ENCODE results near the gene CRADD. TPM values are rescaled to one million over a fixed set of nuclear protein-coding genes. Genes with fewer than 3 reads are reported as not detected.

The CRADD gene
- polyA plus RNA-seq, 4 donors = 19.0 to 49.4 (median 27.1) TPM

DNA sequence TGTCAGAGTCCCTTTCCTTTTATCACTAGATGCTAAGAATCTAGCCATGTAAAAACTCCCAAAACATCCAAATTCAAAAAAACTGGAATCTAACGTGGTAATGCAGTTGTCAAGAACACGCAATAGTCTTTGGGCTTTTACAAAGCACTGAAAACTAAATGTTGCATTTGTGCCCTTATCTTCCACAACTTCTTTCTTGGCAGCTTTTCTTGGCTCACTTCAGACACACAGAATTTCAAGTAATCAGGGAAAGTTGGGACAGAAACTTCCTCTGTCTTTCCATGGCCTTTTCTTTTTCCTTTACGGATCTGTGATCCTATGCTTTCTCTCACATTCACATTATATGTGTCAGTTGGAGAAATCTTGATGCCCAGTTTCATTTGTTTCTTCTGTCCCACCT, 136.0 kb downstream of the CRADD start:
- H3K4me3 ChIP-seq (ENCODE audit: low read depth in 1 of 3, low read length in 3 of 3) = no peak overlapping the region
- DNase-seq = no peak
- no peaks in the 10 kb centered on the region for H3K27me3 ChIP-seq (ENCODE audit: control insufficient read depth in 3 of 3, insufficient read depth in 3 of 3, low read length in 3 of 3)
- no peaks in the 10 kb centered on the region for H3K9me3 ChIP-seq (ENCODE audit: control insufficient read depth in 2 of 2, insufficient read depth in 1 of 2, low read depth in 1 of 2, low read length in 1 of 2)
- FAIRE-seq = no peak
- 56 to 92% (median 70%) methylated on average over 3 of the region's 3 CpGs for WGBS, 3 donors
- peak overlapping the region in 1 of 3 donors; percentile 86 for H3K27ac ChIP-seq (ENCODE audit: low read depth in 1 of 3, low read length in 2 of 3)
- H3K36me3 ChIP-seq (ENCODE audit: control insufficient read depth in 3 of 3, insufficient read depth in 2 of 3, low read depth in 1 of 3, low read length in 3 of 3) = peaks cover 0 to 3% (median 0%) of the 10 kb centered on the region in 3 donors
- peaks cover 0 to 3% (median 3%) of the 10 kb centered on the region in 3 donors for H3K4me1 ChIP-seq (ENCODE audit: control insufficient read depth in 3 of 3, insufficient read depth in 2 of 3, low read depth in 1 of 3, low read length in 2 of 3)

DNA sequence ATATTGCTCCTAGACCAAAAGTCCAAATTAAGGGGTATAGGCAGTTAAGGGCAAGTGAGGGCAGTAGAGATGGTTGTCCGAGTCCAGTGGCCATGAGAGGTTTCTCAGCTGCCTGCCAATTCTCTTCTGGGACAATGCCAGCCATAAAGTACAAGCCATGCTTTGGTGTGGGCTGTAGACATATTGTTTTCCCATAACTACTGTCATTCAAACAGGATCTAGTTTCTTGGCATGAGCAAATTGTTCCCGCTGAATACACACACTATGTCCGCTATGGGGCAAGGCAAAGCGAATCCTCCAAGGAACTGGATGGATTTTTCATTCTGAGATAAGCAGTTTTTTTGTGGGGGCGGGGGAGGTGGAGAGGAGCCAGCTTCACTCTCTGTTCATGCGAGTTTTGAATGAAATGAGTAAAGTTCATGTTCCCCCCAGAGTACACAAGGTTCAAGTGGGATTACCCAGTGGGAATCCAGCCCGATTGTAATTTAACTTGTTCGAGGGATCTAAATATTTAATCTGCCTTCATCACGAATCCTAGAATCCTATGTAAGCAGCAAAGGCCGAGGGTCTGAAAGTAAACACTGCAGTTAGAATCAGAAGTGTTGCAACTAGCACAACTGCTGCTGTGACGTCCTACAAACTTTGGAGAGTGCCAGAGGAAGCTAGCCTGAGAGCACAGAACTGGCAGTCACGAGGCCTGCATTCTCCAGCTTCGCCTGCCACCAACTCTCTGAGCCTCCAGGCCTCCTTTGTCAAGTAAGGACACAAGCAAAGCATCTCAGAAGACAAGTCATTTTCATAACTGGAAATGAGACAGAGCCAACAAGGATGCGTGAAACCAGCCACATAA, 137.0 kb downstream of the CRADD start:
- H3K9me3 ChIP-seq (ENCODE audit: control insufficient read depth in 2 of 2, insufficient read depth in 1 of 2, low read depth in 1 of 2, low read length in 1 of 2) = no peaks in the 10 kb centered on the region
- H3K27me3 ChIP-seq (ENCODE audit: control insufficient read depth in 3 of 3, insufficient read depth in 3 of 3, low read length in 3 of 3) = no peaks in the 10 kb centered on the region
- peaks cover 0 to 3% (median 0%) of the 10 kb centered on the region in 3 donors for H3K36me3 ChIP-seq (ENCODE audit: control insufficient read depth in 3 of 3, insufficient read depth in 2 of 3, low read depth in 1 of 3, low read length in 3 of 3)
- no peak overlapping the region for H3K4me3 ChIP-seq (ENCODE audit: low read depth in 1 of 3, low read length in 3 of 3)
- peak in 1 of 2 donors; percentile 41 for DNase-seq
- 58 to 84% (median 79%) methylated on average over 14 of the region's 14 CpGs for WGBS, 3 donors
- peak overlapping the region in 2 of 3 donors; percentile 43 to 86 for H3K27ac ChIP-seq (ENCODE audit: low read depth in 1 of 3, low read length in 2 of 3)
- peaks cover 0 to 3% (median 3%) of the 10 kb centered on the region in 3 donors for H3K4me1 ChIP-seq (ENCODE audit: control insufficient read depth in 3 of 3, insufficient read depth in 2 of 3, low read depth in 1 of 3, low read length in 2 of 3)
- no peak for FAIRE-seq

DNA sequence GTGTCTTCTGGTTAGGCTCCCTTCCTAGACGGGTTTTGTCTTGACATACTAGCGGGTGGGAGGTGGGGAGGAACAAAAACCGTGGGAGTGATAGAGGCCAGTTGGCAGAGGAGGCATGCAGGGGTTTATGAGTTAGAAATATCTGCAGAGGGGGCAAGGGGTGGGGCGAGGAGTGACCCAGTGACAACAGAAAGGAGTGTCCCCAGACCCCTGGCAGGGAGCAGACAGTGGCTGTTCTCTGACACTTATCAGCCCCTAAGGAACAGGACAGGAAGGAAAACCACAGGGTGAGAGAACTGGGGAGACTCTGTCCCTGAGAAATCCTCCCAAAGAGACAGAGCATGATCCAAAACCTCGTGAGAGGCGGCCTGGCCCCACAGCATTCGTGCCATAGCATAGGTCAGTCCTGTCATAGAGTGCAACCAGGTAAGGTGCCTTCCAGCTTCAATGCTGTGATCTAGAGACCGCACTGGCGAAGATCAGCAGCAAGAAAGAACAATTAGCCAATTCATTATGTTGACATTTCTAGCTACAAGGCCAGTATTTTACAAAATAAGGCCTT, 141.4 kb downstream of the CRADD start:
- Histone ChIP-seq H3K4me3 (ENCODE audit: low read depth in 1 of 3, low read length in 3 of 3) (no peak overlapping the region), H3K27ac (ENCODE audit: low read depth in 1 of 3, low read length in 2 of 3) (peak overlapping the region in 1 of 3 donors; percentile 83), H3K9me3 (ENCODE audit: control insufficient read depth in 2 of 2, insufficient read depth in 1 of 2, low read depth in 1 of 2, low read length in 1 of 2) (no peaks in the 10 kb centered on the region), H3K27me3 (ENCODE audit: control insufficient read depth in 3 of 3, insufficient read depth in 3 of 3, low read length in 3 of 3) (no peaks in the 10 kb centered on the region), H3K36me3 (ENCODE audit: control insufficient read depth in 3 of 3, insufficient read depth in 2 of 3, low read depth in 1 of 3, low read length in 3 of 3) (peaks cover 0 to 3% (median 0%) of the 10 kb centered on the region in 3 donors), H3K4me1 (ENCODE audit: control insufficient read depth in 3 of 3, insufficient read depth in 2 of 3, low read depth in 1 of 3, low read length in 2 of 3) (peaks cover 0 to 3% (median 3%) of the 10 kb centered on the region in 3 donors)
- no peak for FAIRE-seq
- whole genome bisulfite sequencing, 3 donors = 75 to 88% (median 85%) methylated on average over 9 of the region's 9 CpGs
- no peak for DNase-seq

DNA sequence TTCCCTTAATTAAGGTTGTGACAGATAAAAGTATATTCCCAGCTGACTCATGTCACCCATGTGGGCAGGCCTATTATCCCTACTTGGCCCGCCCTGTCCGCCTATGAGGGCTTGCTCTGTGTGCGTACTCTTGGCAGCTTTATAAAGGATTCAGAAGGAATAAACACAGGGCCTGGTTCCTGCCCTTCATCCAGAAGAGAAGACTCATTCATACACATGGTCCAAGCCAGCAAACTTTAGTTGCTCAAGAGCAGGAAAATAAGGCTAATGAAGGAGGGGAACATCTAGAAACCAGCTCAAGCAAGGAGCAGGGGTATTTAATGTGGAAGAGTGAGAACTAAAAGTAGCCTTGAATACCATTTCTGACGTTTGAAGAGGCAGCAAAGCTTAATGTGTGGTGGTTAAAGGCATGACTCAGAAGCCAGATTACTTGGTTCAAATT, 141.9 kb downstream of the CRADD start:
- 56 to 72% (median 71%) methylated on average over 4 of the region's 4 CpGs for WGBS, 3 donors

DNA sequence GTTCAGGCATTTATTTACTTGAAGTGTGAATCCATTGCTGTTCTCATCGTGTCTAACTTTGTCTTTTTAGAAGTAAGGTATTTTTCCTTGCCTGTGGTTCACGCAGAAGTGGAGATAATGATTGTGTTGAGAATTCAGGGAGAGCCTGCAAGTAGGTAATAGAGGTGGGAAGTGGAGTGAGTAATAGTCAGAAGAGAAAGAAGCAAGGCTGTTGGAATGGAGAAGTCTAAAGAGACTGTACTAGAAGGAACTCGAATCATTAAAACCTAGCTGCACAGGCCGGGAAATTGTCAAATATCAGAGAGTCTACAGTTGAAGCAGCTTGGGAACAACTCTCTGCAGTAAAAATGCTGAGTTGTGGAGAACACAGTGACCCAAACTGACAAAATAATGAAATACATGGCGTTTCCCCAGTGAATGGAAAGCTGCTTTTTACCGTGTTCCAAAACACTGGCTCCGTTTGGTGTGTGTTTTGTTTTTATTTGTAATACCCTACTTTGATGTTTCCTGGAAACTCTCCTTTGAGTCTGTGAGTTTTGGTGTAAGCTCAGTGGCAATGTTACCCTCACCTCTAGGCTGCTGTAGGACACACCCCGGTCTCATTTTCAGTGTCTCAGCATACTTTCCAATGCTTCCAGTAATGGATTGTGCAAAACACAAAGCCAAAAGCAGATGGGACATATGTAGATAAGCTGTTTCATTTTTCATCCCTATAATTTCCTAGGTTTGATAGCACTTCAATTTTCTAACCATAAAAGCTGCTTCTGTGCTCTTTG, 146.6 kb downstream of the CRADD start:
- DNase-seq (no peak), FAIRE-seq (no peak)
- H3K27me3 ChIP-seq (ENCODE audit: control insufficient read depth in 3 of 3, insufficient read depth in 3 of 3, low read length in 3 of 3) = no peaks in the 10 kb centered on the region
- 82 to 88% (median 86%) methylated on average over 8 of the region's 8 CpGs for WGBS, 3 donors
- no peaks in the 10 kb centered on the region for H3K9me3 ChIP-seq (ENCODE audit: control insufficient read depth in 2 of 2, insufficient read depth in 1 of 2, low read depth in 1 of 2, low read length in 1 of 2)
- peaks cover 0 to 4% (median 0%) of the 10 kb centered on the region in 3 donors for H3K4me1 ChIP-seq (ENCODE audit: control insufficient read depth in 3 of 3, insufficient read depth in 2 of 3, low read depth in 1 of 3, low read length in 2 of 3)
- no peak overlapping the region for H3K4me3 ChIP-seq (ENCODE audit: low read depth in 1 of 3, low read length in 3 of 3)
- H3K36me3 ChIP-seq (ENCODE audit: control insufficient read depth in 3 of 3, insufficient read depth in 2 of 3, low read depth in 1 of 3, low read length in 3 of 3) = no peaks in the 10 kb centered on the region
- H3K27ac ChIP-seq (ENCODE audit: low read depth in 1 of 3, low read length in 2 of 3) = no peak overlapping the region

More for the DNA sequence above, 141.9 kb downstream of the CRADD start:
- FAIRE-seq = no peak
- Histone ChIP-seq H3K27me3 (ENCODE audit: control insufficient read depth in 3 of 3, insufficient read depth in 3 of 3, low read length in 3 of 3) (no peaks in the 10 kb centered on the region), H3K9me3 (ENCODE audit: control insufficient read depth in 2 of 2, insufficient read depth in 1 of 2, low read depth in 1 of 2, low read length in 1 of 2) (no peaks in the 10 kb centered on the region), H3K27ac (ENCODE audit: low read depth in 1 of 3, low read length in 2 of 3) (peak overlapping the region in 1 of 3 donors; percentile 83), H3K4me1 (ENCODE audit: control insufficient read depth in 3 of 3, insufficient read depth in 2 of 3, low read depth in 1 of 3, low read length in 2 of 3) (peaks cover 0 to 3% (median 1%) of the 10 kb centered on the region in 3 donors), H3K4me3 (ENCODE audit: low read depth in 1 of 3, low read length in 3 of 3) (no peak overlapping the region), H3K36me3 (ENCODE audit: control insufficient read depth in 3 of 3, insufficient read depth in 2 of 3, low read depth in 1 of 3, low read length in 3 of 3) (peaks cover 0 to 3% (median 0%) of the 10 kb centered on the region in 3 donors)
- DNase-seq = no peak

DNA sequence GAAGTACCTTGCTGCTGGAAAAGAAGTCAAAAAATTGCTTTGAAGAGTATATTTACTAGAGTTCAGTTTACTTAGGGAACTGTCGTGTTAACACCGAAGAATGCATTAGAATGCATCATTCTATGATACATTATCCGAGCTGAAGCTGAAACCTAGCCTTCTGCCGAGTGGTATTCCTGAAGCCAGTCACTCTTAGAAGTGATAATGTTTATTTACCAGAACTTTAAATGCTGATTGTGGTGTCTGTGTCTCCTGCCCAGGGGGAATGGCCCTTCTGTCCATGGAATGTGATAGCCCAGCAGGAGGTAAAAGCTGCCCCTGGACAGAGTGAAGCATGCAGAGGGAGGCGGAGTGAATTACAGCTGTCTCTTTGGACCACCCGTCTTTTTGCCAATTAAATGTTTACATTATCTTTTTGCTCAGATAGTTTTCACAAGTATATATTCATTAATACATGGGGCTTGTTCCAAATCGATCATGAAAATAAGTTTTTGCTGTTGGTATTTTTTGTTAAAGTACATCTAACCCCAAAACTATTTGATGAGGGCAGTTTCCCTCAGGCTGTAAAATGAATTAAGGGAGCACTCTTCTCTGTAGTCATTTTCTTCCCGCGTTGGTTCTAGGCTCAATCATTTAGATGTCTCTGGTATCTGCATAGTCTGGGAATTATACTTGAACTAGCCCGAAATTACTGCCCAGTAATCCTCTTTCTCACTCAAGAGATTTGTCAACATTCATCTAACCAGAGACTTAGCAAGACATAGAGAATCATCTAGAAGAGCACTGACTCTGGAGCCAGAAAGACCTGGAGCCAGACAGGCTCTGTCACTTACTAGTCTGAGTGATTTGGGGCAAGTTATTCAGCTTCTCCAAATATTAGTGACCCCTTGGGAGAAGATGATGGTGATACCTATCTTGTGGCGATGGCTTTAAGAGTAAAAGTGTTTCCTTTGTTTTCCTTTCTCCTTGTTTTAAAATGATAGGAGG, 147.6 kb downstream of the CRADD start:
- Histone ChIP-seq H3K27me3 (ENCODE audit: control insufficient read depth in 3 of 3, insufficient read depth in 3 of 3, low read length in 3 of 3) (no peaks in the 10 kb centered on the region), H3K4me3 (ENCODE audit: low read depth in 1 of 3, low read length in 3 of 3) (no peak overlapping the region), H3K36me3 (ENCODE audit: control insufficient read depth in 3 of 3, insufficient read depth in 2 of 3, low read depth in 1 of 3, low read length in 3 of 3) (no peaks in the 10 kb centered on the region), H3K4me1 (ENCODE audit: control insufficient read depth in 3 of 3, insufficient read depth in 2 of 3, low read depth in 1 of 3, low read length in 2 of 3) (peaks cover 0 to 4% (median 0%) of the 10 kb centered on the region in 3 donors), H3K27ac (ENCODE audit: low read depth in 1 of 3, low read length in 2 of 3) (no peak overlapping the region), H3K9me3 (ENCODE audit: control insufficient read depth in 2 of 2, insufficient read depth in 1 of 2, low read depth in 1 of 2, low read length in 1 of 2) (no peaks in the 10 kb centered on the region)
- WGBS, 3 donors = 77 to 91% (median 88%) methylated on average over 11 of the region's 11 CpGs
- DNase-seq (no peak), FAIRE-seq (no peak)

DNA sequence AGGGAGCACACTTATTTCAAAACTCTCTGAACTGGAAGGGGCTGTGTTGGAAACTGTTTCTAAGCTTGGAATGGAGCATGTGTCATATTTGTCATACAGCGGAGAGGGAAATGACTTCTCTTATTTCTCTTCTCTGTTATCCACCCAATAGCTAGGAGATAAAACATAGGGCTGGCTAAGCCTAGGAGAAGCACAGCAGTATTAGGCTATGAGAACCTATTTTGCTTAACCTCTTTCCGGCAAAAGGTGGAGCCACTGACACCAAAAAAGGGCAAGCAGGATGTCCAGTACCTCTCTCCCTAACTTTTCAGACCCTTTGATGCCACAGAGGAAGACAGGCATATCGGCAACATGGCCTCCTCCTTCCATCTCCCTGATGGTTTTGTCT, 148.3 kb downstream of the CRADD start:
- peaks cover 0 to 4% (median 0%) of the 10 kb centered on the region in 3 donors for H3K4me1 ChIP-seq (ENCODE audit: control insufficient read depth in 3 of 3, insufficient read depth in 2 of 3, low read depth in 1 of 3, low read length in 2 of 3)
- DNase-seq (no peak), FAIRE-seq (no peak)
- H3K27me3 ChIP-seq (ENCODE audit: control insufficient read depth in 3 of 3, insufficient read depth in 3 of 3, low read length in 3 of 3) = no peaks in the 10 kb centered on the region
- peak overlapping the region in 1 of 3 donors; percentile 1 for H3K27ac ChIP-seq (ENCODE audit: low read depth in 1 of 3, low read length in 2 of 3)
- no peaks in the 10 kb centered on the region for H3K36me3 ChIP-seq (ENCODE audit: control insufficient read depth in 3 of 3, insufficient read depth in 2 of 3, low read depth in 1 of 3, low read length in 3 of 3)
- WGBS, 3 donors = 85 to 96% (median 91%) methylated on average over 3 of the region's 3 CpGs
- no peaks in the 10 kb centered on the region for H3K9me3 ChIP-seq (ENCODE audit: control insufficient read depth in 2 of 2, insufficient read depth in 1 of 2, low read depth in 1 of 2, low read length in 1 of 2)
- no peak overlapping the region for H3K4me3 ChIP-seq (ENCODE audit: low read depth in 1 of 3, low read length in 3 of 3)

All from small intestine (tissue), 7 donors.